Stimulated activated CD8-positive, alpha-beta memory T cell treated with anti-CD3 and anti-CD28 coated beads, Interleukin-7, amount 100 ng/mL, for 24 hours (primary cell): ENCODE results near the gene PAK4.
"Not testable (repeated sequence)": the region's sequence is repeated elsewhere in the genome, so short reads cannot be mapped to it uniquely, and the experiment has no call there.

Source experiments
- DNase-seq: peaks from one replicate; pipeline ENCODE4 v3.0.0-alpha.2; 2020; ENCODE audit warnings: low read depth

Gene PAK4

DNA sequence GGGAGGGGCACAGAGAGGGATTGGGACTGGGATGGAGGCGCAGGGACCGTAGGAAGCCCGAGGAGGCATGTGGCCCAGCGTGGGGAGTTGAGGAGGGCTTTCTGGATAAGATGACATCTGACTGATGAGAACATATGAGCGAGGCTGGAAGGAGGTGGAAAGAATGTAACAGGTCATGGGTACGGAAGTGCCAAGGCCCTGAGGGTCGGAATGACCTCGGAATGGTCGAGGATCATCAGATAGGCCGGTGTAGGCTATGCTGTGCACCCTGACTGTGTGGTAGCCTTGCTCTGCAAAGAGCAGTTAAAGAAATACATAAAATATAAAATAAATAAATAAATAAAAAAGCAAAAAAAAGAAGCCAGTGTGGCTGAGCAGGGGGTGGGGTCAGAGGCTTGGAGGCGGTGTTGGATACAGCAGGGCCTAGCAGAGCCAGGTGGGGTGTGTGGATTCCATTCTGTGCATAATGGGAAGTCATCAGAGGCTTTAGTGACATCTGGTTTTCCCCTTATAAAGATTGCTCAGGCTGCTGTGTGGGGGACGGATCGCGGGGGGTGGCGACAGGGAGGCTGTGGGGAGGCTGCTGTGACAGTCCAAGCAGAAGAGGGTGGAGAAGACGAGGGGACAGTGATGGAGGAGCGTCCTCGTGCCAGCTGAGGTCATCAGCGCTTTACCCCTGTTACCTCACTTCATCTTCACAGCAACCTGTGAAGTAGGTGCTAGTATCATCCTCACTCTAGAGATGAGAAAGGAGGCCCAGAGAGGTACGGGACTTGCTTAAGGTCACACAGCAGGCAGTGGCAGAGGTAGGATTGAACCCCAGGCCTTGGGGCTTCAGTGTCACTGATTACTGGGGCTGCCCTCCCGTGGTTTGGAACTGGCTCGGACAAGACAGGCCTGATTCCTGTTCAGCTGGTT lies 5.0 kb downstream of the PAK4 start:
- no peak for DNase-seq

DNA sequence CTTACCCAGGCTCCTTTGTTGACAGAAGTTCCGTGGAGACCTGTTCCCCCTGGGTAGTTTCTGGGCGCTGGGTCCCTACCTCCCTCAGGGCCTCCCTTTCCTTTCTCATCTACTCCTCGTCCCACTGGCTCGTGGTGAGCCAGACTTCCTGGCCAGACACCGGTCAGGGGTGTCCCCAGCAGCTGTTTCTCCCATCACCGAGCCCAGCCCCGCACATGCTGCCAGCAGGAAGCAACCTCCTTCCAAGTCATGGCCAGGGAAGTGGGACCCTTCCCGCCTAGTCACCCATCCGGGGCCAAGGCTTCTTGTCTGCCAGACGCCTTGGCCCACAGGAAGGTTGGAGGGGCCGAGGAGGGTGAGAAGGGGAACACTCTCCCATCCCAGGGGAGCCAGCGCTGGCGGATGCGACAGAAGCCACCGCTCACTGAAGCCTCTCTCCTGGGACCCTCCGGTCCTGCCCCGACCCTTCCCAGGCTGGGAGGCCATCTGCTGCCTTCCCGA lies 5.7 kb downstream of the PAK4 start:
- DNase-seq = no peak

DNA sequence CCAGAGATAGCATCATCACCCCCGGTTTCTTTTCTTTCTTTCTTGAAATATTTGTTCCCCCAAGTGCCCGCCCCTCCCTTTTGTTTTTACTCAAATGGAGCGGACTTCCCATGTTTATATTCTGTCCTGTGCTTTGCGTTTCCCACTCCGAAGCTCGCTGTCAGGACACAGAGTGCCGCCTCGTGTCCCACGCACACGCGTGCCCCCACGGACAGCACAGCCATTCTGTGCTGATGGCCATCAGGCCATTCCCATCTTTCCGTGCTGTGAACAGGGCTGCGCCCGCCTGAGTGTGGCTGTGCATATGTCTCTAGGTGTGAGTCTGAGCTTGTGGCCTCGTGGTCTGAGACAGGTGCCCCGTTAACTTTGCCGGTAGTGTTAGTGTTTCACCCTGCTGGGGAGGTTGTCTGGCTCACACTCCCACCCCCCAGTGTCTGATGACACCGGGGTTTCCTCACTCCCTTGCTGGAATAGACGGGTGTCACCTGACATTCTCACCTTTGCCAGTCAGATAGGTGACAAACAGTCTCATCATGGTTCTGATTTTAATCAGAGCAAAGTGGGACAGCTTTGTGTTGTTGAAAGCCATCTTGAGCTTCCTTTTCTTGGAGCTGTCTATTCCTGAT lies 6.9 kb downstream of the PAK4 start:
- DNase-seq = no peak

GRCh38 chr19:39133431-39134270 lies 8.1 kb downstream of the PAK4 start:
- no peak for DNase-seq

- no peak for DNase-seq
Measured at GRCh38 chr19:39135701-39136100, 10.1 kb downstream of the PAK4 start.

DNA sequence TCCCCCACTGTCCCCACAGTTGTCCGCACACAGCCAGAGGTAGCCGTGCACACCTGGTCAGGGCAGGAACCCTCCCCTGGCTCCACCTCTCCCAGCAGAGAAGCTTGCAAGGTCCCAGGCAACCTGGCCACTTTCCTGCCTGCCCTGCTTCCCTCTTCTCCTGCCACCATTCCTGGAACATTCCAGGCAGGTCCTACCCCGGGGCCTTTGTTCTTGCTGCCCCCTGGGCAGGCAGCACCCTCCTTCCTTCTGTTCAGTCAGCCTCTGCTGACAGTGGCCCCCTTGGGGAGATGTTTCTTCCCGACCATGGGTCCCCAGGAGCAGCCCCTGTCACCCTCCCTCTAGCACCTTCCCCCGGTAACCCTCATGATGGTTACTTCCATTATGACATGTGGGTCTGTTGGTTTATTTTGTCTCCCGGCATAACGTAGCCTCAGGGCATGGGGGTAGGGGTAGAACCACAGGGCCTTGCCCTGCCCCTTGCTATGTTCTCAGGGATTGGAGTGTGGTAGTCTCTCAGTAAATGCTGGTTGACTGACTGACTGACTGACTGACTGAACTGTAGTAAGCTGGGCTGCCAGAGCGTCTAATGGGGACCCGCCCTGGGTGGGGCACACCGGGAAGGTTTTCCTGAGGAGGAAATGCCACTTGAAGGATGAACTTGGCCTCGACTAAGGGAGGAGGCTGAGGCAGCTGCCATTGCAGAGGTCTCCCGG lies 10.8 kb downstream of the PAK4 start:
- no peak for DNase-seq

GRCh38 chr19:39137131-39137530 lies 11.5 kb downstream of the PAK4 start:
- DNase-seq = no peak

DNA sequence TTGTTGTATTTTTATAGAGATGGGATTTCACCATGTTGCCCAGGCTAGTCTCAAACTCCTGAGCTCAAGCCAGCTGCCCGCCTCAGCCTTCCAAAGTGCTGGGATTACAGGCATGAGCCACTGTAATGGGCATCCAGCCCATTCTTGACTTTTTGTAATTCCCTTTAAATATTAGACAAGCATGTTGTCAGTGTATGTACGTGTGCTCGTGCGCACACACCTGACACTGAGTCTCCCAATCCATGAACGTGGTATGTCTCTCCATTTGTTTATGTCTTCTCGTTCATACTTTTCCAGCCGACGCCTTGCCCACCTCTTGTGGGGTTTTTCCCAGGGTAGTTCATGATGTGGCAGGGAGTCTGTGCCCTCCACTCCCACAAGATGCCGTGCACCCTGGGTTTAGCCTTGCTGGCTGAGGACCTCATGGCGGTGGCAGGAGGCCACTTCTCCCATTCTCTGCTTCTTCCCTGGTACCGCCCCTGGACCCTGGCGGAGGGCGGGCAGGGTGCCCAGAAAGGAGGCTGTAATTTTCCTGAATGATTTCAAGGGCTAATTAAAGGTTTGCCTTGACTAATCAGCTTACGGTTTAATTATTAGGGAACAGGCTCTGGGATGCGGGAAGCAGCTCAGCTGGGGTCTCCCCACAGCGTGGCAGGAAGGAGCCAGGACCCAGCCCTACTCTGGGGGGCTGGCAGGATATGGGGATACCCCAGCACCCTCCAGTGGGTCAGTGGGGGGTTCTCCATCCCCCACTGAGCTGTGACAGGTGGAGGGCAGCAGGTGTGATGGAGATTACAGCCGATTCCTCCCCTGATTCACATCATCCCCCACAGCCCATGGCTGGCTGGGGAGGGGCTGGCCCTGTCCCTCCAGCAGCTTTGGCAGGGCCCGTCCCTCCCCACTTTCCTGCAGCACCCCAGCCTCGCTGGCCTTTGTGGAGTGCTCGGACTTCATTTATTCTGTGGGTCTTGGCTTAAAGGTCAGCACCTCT lies 12.9 kb downstream of the PAK4 start:
- no peak for DNase-seq

DNA sequence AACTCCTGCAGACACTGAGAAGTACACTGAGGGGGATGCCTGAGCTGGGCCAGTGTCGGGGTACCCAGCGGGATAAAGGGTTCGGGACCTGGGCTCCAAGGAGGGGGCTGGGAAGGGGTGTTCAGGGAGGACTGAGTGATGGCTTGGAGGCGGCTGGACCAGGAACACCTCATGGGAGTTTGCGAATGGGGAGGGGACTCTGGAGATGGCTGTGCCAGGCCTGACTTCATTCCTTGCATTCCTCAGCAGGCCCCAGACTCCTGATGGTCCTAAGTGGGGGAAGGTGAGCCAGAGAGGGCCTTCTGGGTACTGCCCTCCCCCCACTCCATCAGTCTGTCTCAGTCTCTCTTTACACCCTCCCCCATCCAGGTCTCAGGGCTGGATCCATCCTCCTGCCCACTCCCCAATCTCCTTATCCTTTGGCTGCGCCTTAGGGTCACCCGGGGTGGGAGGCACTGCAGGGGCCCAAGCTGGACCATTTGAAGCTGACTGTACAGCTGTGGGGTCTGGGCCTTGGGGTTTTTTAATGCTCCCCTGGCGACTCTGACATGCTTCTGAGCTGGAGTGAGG lies 13.8 kb downstream of the PAK4 start:
- no peak for DNase-seq

- no peak for DNase-seq
Measured at GRCh38 chr19:39139971-39140453, 14.4 kb downstream of the PAK4 start.

- no peak for DNase-seq
Measured at GRCh38 chr19:39140594-39140993, 15.0 kb downstream of the PAK4 start.

DNA sequence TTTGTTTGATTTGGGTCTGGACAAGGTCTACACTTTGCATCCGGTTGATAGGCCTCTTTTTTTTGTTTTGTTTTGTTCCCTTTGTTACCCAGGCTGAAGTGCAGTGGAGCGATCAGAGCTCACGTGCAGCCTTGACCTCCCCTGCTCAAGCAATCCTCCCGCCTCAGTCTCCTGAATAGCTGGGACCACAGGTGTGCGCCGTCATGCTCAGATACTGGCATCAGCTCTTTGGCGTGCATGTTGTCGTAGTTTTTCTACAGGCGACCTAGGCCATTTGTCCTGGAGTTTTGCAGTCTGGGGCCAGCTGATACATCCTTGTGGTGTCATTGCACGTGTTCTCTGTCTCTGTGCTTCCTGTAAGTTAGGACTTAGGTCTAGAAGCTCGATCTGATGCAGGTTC lies 16.3 kb downstream of the PAK4 start:
- DNase-seq = no peak

DNA sequence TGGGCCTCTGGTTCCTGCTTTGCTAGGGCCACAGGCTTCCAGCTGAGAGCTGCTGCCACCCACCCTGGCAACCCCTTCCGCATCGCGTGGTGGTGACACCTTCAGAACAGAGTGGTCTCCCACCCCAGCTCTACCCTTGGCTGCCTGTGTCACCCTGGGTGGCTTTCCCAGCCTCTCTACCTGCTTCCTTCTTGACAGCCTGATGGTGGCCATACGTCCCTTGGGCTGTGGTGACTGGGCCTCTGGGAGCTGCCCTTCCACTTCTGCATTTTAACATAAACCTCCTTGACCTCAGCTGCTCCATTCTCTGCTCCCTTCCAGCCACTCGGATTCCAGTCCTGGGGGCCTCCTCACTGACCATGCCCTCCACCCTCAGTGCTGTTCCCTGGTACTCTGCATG lies 17.0 kb downstream of the PAK4 start:
- no peak for DNase-seq

GRCh38 chr19:39143757-39144289 lies 18.2 kb downstream of the PAK4 start:
- DNase-seq = not testable (repeated sequence)

- DNase-seq = no peak
Measured at GRCh38 chr19:39144290-39145071, 18.9 kb downstream of the PAK4 start.

GRCh38 chr19:39145180-39145953 lies 19.8 kb downstream of the PAK4 start:
- no peak for DNase-seq

DNA sequence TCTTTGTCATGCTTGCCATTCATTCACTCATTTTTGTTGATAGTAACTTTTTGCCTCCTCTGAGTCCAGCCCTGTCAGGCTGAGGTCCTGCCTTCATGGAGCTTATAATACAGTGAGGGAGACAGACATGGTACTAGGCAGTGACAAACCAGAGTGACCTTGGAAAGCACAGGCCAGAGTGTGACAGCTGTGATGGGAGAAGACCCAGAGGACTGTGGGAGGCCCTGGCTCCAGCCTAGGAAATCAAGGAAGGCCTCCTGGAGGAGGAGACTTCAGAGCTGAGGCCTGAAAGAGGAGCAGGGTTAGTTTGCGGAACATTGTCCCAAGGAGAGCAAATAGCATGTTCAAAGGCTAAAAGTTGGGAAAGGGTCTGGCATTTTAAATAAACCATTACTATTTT lies 20.5 kb downstream of the PAK4 start:
- DNase-seq = no peak
